ENCODE results near the gene NRG3.

Gene NRG3

DNA sequence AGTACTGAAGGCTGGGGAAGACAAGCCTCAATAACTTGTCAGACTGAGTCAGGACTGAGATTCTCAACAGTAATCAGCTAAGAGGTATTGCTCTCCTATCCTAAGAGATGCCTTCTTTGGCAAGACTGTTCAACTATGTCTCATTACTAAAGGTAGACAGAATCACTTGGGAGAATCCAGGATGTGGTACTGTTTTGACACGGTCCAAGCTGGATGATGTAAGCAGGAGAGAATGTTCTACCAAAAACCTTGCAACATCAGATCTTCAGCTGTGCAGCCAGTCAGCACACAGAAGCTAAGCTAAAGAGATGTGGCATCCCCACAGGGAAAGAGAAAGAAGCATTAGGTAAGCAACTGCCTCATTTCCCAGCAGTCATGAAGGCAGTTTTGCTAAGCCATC is 391.4 kb downstream of the NRG3 start:
- TF ChIP-seq ZNF274 (IDR thresholded peaks at IDR 0.05; ENCODE audit: low read depth, low read length): no peak
- TF ChIP-seq SUZ12 (IDR thresholded peaks at IDR 0.05; ENCODE audit: extremely low read depth, insufficient read depth, insufficient read length): no peak
- no peak for TF ChIP-seq YY1 (IDR thresholded peaks at IDR 0.05; ENCODE audit: insufficient read depth, insufficient read length)
- Histone ChIP-seq H3K4me3 (ENCODE audit: insufficient read length, low read depth) (no peak overlapping the region), H3K36me3 (ENCODE audit: insufficient read depth, insufficient read length, low read length) (no peaks in the 10 kb centered on the region), H3K27me3 (ENCODE audit: insufficient read depth, insufficient read length) (no peaks in the 10 kb centered on the region), H3K4me1 (ENCODE audit: insufficient read depth, insufficient read length) (no peaks in the 10 kb centered on the region), H3K9ac (ENCODE audit: insufficient read length, low read depth) (no peak overlapping the region), H3K9me3 (ENCODE audit: insufficient read depth, low read length) (no peaks in the 10 kb centered on the region)
- no peak for DNase-seq (ENCODE audit: low read depth, low spot score)

DNA sequence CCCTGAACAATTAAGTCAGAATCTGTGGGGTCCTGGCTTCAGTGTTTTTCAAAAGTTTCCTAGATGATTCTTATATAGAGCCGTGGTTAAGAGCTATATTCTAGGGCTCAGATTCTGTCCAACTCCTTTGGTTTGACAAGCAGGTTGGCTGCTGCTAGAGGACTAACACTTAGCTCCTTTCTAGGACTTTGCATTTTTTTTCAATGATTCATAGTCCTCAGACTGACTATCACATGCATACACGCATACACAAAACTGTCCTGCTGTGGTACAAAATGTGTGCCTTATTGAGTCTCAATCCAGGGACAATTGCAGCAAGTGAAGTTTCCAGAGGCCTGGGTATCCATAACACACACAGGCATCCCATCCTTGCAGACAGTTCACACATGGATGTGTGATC is 392.0 kb downstream of the NRG3 start:
- Histone ChIP-seq H3K36me3 (ENCODE audit: insufficient read depth, insufficient read length, low read length) (no peaks in the 10 kb centered on the region), H3K4me3 (ENCODE audit: insufficient read length, low read depth) (no peak overlapping the region), H3K9me3 (ENCODE audit: insufficient read depth, low read length) (no peaks in the 10 kb centered on the region), H3K9ac (ENCODE audit: insufficient read length, low read depth) (no peak overlapping the region), H3K27me3 (ENCODE audit: insufficient read depth, insufficient read length) (no peaks in the 10 kb centered on the region), H3K4me1 (ENCODE audit: insufficient read depth, insufficient read length) (no peaks in the 10 kb centered on the region)
- no peak for DNase-seq (ENCODE audit: low read depth, low spot score)
- TF ChIP-seq ZNF274 (IDR thresholded peaks at IDR 0.05; ENCODE audit: low read depth, low read length) (no peak), YY1 (IDR thresholded peaks at IDR 0.05; ENCODE audit: insufficient read depth, insufficient read length) (no peak), SUZ12 (IDR thresholded peaks at IDR 0.05; ENCODE audit: extremely low read depth, insufficient read depth, insufficient read length) (no peak)

DNA sequence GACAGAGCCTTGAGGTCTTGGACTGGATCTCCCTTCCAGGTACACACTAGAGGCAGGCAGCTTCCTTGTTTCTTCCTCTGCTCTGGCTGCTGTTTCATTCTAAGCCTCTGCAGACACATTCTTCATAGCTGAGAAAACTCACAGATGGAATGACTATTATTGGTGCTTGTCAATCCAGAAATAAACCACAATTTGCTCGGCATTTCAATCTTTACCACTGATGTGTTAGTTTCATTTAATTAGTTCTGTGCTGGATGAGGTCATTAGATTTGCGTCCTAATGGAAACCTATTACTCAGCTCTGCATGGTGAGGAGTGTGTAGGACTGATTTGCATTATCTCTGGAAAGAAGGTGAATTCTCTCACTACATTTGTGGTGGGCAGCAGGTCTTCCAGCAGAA is 392.5 kb downstream of the NRG3 start:
- no peaks in the 10 kb centered on the region for H3K27me3 ChIP-seq (ENCODE audit: insufficient read depth, insufficient read length)
- no peak overlapping the region for H3K4me3 ChIP-seq (ENCODE audit: insufficient read length, low read depth)
- no peak overlapping the region for H3K9ac ChIP-seq (ENCODE audit: insufficient read length, low read depth)
- no peaks in the 10 kb centered on the region for H3K9me3 ChIP-seq (ENCODE audit: insufficient read depth, low read length)
- DNase-seq (ENCODE audit: low read depth, low spot score): no peak
- TF ChIP-seq SUZ12 (IDR thresholded peaks at IDR 0.05; ENCODE audit: extremely low read depth, insufficient read depth, insufficient read length) (no peak), YY1 (IDR thresholded peaks at IDR 0.05; ENCODE audit: insufficient read depth, insufficient read length) (no peak), ZNF274 (IDR thresholded peaks at IDR 0.05; ENCODE audit: low read depth, low read length) (no peak)
- H3K36me3 ChIP-seq (ENCODE audit: insufficient read depth, insufficient read length, low read length): no peaks in the 10 kb centered on the region
- H3K4me1 ChIP-seq (ENCODE audit: insufficient read depth, insufficient read length): no peaks in the 10 kb centered on the region

DNA sequence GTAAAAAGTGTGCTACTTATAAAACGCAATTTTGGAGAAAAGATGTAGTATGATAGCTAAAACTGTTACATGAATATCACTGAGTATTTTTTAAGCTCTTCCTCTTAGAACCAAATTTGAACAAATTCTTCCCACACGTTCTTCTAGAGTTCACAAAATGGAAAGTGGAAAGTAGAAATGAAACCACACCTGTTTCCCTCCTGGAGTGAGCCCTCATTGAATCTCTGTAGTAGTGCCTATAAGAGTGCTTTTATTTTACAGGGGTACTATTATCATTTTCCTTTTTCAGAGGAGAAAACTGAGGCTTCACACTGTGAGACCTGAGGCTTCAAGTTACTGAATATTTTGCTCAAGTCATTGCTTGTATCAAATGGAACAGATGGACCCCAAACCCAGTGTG is 393.0 kb downstream of the NRG3 start:
- no peaks in the 10 kb centered on the region for H3K4me1 ChIP-seq (ENCODE audit: insufficient read depth, insufficient read length)
- no peaks in the 10 kb centered on the region for H3K9me3 ChIP-seq (ENCODE audit: insufficient read depth, low read length)
- H3K9ac ChIP-seq (ENCODE audit: insufficient read length, low read depth): no peak overlapping the region
- no peak for TF ChIP-seq YY1 (IDR thresholded peaks at IDR 0.05; ENCODE audit: insufficient read depth, insufficient read length)
- TF ChIP-seq ZNF274 (IDR thresholded peaks at IDR 0.05; ENCODE audit: low read depth, low read length): no peak
- no peak for TF ChIP-seq SUZ12 (IDR thresholded peaks at IDR 0.05; ENCODE audit: extremely low read depth, insufficient read depth, insufficient read length)
- H3K27me3 ChIP-seq (ENCODE audit: insufficient read depth, insufficient read length): no peaks in the 10 kb centered on the region
- DNase-seq (ENCODE audit: low read depth, low spot score): no peak
- H3K4me3 ChIP-seq (ENCODE audit: insufficient read length, low read depth): no peak overlapping the region
- no peaks in the 10 kb centered on the region for H3K36me3 ChIP-seq (ENCODE audit: insufficient read depth, insufficient read length, low read length)

DNA sequence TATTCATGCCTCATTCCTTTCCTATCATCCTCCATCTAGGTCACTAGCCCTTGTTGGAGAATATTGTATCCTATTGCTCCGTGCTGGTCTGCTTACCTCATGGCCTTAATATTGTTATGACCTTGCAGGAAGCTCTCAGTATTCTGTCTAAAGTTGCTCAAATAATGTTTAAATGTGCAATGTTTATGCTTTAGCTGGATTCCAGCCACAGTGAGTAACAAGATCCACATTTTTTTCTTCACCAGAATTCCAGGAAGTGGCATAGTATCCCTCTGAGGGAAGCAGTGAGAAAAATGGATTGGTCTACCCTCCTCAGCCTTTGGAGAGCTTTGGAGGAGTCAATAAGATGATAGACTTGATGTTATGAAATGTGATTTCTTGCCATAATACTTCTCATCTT is 402.6 kb downstream of the NRG3 start:
- H3K27me3 ChIP-seq (ENCODE audit: insufficient read depth, insufficient read length): no peaks in the 10 kb centered on the region
- no peak overlapping the region for H3K4me3 ChIP-seq (ENCODE audit: insufficient read length, low read depth)
- no peak for TF ChIP-seq SUZ12 (IDR thresholded peaks at IDR 0.05; ENCODE audit: extremely low read depth, insufficient read depth, insufficient read length)
- no peak for TF ChIP-seq YY1 (IDR thresholded peaks at IDR 0.05; ENCODE audit: insufficient read depth, insufficient read length)
- no peak for TF ChIP-seq ZNF274 (IDR thresholded peaks at IDR 0.05; ENCODE audit: low read depth, low read length)
- H3K9ac ChIP-seq (ENCODE audit: insufficient read length, low read depth): no peak overlapping the region
- DNase-seq (ENCODE audit: low read depth, low spot score): no peak
- no peaks in the 10 kb centered on the region for H3K36me3 ChIP-seq (ENCODE audit: insufficient read depth, insufficient read length, low read length)
- H3K9me3 ChIP-seq (ENCODE audit: insufficient read depth, low read length): no peaks in the 10 kb centered on the region
- no peaks in the 10 kb centered on the region for H3K4me1 ChIP-seq (ENCODE audit: insufficient read depth, insufficient read length)

DNA sequence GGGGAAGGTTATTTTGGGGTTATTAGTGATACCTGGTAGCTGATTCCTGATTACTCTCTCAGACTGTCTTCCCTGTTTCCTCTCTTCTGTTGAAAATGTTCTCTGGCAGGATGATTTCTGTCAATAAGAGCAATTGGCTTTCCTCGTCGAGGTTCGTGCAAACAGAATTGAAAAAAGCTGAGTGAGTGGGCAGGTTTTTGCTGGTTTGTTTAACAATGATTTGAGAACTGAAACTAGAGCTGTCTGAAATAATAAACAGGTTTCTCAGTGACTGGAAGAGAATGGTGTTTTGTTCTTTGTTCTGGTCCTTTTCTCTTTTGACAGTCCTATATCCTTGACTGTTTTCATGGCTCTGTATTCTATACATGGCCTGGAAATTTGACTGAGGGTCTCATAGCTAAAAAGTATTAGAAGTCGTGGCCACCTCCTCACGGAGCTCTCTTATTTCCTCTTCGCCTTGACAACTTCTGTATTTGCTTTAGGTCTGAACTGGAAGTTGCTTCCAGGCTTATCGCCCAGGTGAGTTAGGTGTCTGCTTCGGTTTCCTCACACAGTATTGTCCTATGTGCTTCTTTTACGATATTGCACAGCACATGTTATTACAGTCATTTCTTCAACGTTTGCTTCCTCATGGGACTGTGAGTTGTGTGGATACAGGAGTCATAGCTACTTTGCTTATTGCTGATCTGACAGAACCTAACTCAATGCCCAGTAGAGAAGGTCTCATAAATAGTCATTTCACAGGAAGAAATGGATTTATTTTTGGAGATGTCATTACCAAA is 403.6 kb downstream of the NRG3 start:
- H3K9ac ChIP-seq (ENCODE audit: insufficient read length, low read depth): no peak overlapping the region
- TF ChIP-seq YY1 (IDR thresholded peaks at IDR 0.05; ENCODE audit: insufficient read depth, insufficient read length) (no peak), ZNF274 (IDR thresholded peaks at IDR 0.05; ENCODE audit: low read depth, low read length) (no peak), SUZ12 (IDR thresholded peaks at IDR 0.05; ENCODE audit: extremely low read depth, insufficient read depth, insufficient read length) (no peak)

DNA sequence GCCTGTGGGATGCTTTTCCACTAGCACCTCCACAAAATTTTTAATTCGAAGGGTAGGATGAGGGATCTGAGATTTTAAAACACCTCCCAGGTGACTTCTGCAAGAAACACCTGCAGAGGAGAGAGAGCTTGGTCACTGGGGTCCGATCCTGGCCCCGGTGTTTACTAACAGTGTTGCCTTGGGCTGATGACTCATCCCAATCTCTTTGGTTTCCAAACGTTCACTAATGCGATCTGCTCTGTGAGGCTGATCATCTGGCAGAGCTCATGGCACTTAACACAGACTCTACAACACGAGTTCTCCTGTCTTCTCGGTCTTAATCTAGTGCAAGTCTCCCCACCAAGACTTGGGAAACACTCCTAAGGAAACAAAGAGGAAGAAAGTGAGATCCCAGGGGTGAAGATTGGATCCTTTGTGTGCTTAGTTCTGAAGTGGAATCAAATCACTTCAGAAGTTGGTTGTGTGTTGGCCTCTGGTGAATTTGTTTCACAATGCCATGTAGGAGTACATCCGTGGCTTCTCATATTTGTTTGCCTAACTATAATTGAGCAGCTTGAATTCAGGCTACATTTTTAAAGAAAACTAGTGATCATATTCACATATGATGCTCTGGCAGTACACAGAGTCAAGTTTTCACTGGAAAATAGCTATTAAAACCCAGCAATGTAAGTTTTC is 407.9 kb downstream of the NRG3 start:
- TF ChIP-seq YY1 (IDR thresholded peaks at IDR 0.05; ENCODE audit: insufficient read depth, insufficient read length) (no peak), ZNF274 (IDR thresholded peaks at IDR 0.05; ENCODE audit: low read depth, low read length) (no peak), SUZ12 (IDR thresholded peaks at IDR 0.05; ENCODE audit: extremely low read depth, insufficient read depth, insufficient read length) (no peak)

More for the DNA sequence above, 403.6 kb downstream of the NRG3 start:
- H3K4me3 ChIP-seq (ENCODE audit: insufficient read length, low read depth): no peak overlapping the region
- H3K27me3 ChIP-seq (ENCODE audit: insufficient read depth, insufficient read length): no peaks in the 10 kb centered on the region
- no peak for DNase-seq (ENCODE audit: low read depth, low spot score)
- no peaks in the 10 kb centered on the region for H3K36me3 ChIP-seq (ENCODE audit: insufficient read depth, insufficient read length, low read length)
- no peaks in the 10 kb centered on the region for H3K9me3 ChIP-seq (ENCODE audit: insufficient read depth, low read length)
- H3K4me1 ChIP-seq (ENCODE audit: insufficient read depth, insufficient read length): no peaks in the 10 kb centered on the region

More for the DNA sequence above, 407.9 kb downstream of the NRG3 start:
- Histone ChIP-seq H3K27me3 (ENCODE audit: insufficient read depth, insufficient read length) (no peaks in the 10 kb centered on the region), H3K4me1 (ENCODE audit: insufficient read depth, insufficient read length) (no peaks in the 10 kb centered on the region), H3K4me3 (ENCODE audit: insufficient read length, low read depth) (no peak overlapping the region), H3K9ac (ENCODE audit: insufficient read length, low read depth) (no peak overlapping the region), H3K9me3 (ENCODE audit: insufficient read depth, low read length) (no peaks in the 10 kb centered on the region), H3K36me3 (ENCODE audit: insufficient read depth, insufficient read length, low read length) (no peaks in the 10 kb centered on the region)
- DNase-seq (ENCODE audit: low read depth, low spot score): no peak

Measured in NT2/D1 (cell line).